ENCODE data around the gene SKI. TPM values are rescaled to one million over a fixed set of nuclear protein-coding genes. Genes with fewer than 3 reads are reported as not detected.

Gene SKI
- total RNA-seq, 1 experiment from 2014 or later = 38.2 TPM

DNA sequence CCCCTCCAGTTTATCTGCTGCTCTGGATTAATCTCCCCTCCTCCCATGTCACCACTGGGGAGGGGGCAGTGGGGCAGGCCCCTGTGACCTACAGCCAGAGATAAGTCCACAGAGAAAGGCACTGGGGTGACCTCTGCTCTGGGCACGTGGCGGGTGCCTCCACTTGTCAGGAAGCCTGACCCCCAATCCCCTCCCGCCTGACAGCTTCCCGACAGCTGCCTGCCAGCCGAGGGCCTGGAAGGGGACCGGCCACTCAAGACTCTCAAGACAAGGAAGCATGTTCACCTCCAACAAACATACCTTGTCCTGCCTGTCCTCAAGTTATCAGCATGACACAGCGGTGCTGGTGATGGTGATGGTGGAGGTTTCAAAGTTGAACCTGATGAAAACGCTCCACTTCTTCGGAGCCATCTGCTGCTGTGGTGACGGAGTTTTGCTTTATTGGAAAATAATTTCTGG lies 30.4 kb upstream of the SKI start:
- H3K4me3 Mint-ChIP-seq (ENCODE audit: unreplicated experiment) = no peak overlapping the region
- intact Hi-C loops (cut with micrococcal nuclease; ENCODE audit: unreplicated experiment) = no loop called here
- H3K27me3 ChIP-seq (replicated peaks; ENCODE audit: control insufficient read depth, insufficient read depth, low read length) = no peaks in the 10 kb centered on the region
- peaks cover 15% of the 10 kb centered on the region for H3K4me1 ChIP-seq
- no peaks in the 10 kb centered on the region for H3K9me3 Mint-ChIP-seq (ENCODE audit: unreplicated experiment)
- H3K9me3 ChIP-seq = no peaks in the 10 kb centered on the region
- H3K27ac Mint-ChIP-seq (ENCODE audit: unreplicated experiment) = no peak overlapping the region
- DNase-seq = no peak
- H3K4me1 Mint-ChIP-seq (ENCODE audit: low read depth, unreplicated experiment) = no peaks in the 10 kb centered on the region
- H3K4me3 ChIP-seq (ENCODE audit: low read depth, low read length) = no peak overlapping the region
- H3K27me3 Mint-ChIP-seq (ENCODE audit: insufficient read depth, unreplicated experiment) = no peaks in the 10 kb centered on the region
- POLR2A ChIA-PET = interaction anchor here (0.6 kb wide), 1 partner anchor 931 kb away, joined by 5 read pairs; no protein-coding TSS in a partner anchor
- BruUV-seq (replicated peaks) = no TSS peak
- CTCF ChIA-PET = no interaction called here
- H3K36me3 ChIP-seq (ENCODE audit: control insufficient read depth, insufficient read depth, low read length) = no peaks in the 10 kb centered on the region
- TF ChIP-seq, protein P1, sequence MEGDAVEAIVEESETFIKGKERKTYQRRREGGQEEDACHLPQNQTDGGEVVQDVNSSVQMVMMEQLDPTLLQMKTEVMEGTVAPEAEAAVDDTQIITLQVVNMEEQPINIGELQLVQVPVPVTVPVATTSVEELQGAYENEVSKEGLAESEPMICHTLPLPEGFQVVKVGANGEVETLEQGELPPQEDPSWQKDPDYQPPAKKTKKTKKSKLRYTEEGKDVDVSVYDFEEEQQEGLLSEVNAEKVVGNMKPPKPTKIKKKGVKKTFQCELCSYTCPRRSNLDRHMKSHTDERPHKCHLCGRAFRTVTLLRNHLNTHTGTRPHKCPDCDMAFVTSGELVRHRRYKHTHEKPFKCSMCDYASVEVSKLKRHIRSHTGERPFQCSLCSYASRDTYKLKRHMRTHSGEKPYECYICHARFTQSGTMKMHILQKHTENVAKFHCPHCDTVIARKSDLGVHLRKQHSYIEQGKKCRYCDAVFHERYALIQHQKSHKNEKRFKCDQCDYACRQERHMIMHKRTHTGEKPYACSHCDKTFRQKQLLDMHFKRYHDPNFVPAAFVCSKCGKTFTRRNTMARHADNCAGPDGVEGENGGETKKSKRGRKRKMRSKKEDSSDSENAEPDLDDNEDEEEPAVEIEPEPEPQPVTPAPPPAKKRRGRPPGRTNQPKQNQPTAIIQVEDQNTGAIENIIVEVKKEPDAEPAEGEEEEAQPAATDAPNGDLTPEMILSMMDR (IDR thresholded peaks at IDR 0.05; ENCODE audit: insufficient read depth in 1 of 2, low read depth in 1 of 2, low read length in 1 of 2, severe bottlenecking in 1 of 2, unreplicated experiment in 1 of 2) = no peak
- no peaks in the 10 kb centered on the region for H3K36me3 Mint-ChIP-seq (ENCODE audit: insufficient read depth, unreplicated experiment)

DNA sequence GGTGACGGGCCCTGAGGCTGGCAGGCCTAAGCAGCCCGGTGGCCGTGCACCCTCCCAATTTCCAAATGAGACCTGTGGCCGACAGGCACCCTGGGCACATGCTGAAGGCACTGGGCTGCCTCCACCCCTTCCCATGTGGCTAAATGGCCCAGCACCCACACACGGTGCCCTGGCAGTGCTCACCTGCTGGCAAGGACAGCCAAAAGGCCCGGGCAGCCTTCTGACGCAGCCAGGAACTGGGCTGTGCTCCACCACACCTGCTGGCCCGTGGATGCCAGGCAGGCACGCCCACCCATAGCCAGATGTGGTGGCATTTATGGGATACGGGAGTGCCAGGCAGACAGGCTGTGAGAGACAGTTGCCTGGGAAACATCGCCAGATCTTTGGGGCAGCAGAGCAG lies 29.5 kb upstream of the SKI start:
- H3K4me1 ChIP-seq = peaks cover 13% of the 10 kb centered on the region
- CTCF ChIA-PET = interaction anchor here (0.6 kb wide), 1 partner anchor 30 kb away, joined by 3 read pairs; no protein-coding TSS in a partner anchor
- intact Hi-C loops (cut with micrococcal nuclease; ENCODE audit: unreplicated experiment) = no loop called here
- Mint-ChIP-seq H3K36me3 (ENCODE audit: insufficient read depth, unreplicated experiment) (no peaks in the 10 kb centered on the region), H3K27me3 (ENCODE audit: insufficient read depth, unreplicated experiment) (no peaks in the 10 kb centered on the region), H3K27ac (ENCODE audit: unreplicated experiment) (no peak overlapping the region), H3K9me3 (ENCODE audit: unreplicated experiment) (no peaks in the 10 kb centered on the region), H3K4me1 (ENCODE audit: low read depth, unreplicated experiment) (no peaks in the 10 kb centered on the region), H3K4me3 (ENCODE audit: unreplicated experiment) (no peak overlapping the region)
- no peaks in the 10 kb centered on the region for H3K36me3 ChIP-seq (ENCODE audit: control insufficient read depth, insufficient read depth, low read length)
- H3K9me3 ChIP-seq = no peaks in the 10 kb centered on the region
- no peak for DNase-seq
- H3K27me3 ChIP-seq (replicated peaks; ENCODE audit: control insufficient read depth, insufficient read depth, low read length) = no peaks in the 10 kb centered on the region
- POLR2A ChIA-PET = no interaction called here
- TF ChIP-seq, protein P1 (IDR thresholded peaks at IDR 0.05; ENCODE audit: insufficient read depth in 1 of 2, low read depth in 1 of 2, low read length in 1 of 2, severe bottlenecking in 1 of 2, unreplicated experiment in 1 of 2) = no peak
- no TSS peak for BruUV-seq (replicated peaks)
- no peak overlapping the region for H3K4me3 ChIP-seq (ENCODE audit: low read depth, low read length)

DNA sequence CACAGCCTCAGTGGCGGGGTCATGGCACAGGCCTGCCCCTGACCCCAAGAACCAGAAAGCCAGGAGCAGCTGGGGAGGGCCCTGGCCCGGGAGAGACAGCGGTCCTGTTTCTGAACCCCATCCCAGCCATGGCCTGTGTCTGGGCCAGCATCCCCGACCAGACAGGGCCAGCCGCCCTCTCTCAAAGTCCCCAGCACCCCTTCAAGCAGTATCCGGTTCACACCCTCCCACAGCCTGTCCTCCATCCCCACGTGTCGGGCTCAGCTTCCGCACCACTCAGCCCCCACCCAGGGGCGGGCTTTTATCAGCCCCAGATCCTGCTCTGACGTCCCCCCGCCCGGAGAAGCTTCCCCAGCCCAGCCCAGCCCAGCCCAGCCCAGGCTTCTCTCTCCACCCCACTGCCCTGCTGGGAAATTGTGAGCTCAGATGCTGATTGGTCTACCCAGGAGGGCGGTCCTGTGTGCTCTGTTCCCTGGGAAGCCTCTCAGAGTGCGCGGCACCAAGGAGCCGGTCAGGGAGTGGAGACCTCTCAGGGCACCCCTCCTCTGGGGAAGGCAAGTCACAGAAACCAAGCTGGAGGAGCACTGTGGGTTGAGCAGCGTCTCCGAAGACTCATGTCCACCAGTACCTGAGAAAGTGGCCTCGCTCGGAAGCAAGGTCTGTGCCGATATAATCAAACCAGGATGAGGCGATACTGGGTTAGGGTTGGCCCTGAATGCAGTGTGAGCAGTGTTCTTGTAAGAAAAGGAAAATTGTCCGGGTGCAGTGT lies 28.9 kb upstream of the SKI start:
- no peaks in the 10 kb centered on the region for H3K4me1 Mint-ChIP-seq (ENCODE audit: low read depth, unreplicated experiment)

More for the DNA sequence above, 28.9 kb upstream of the SKI start:
- Histone ChIP-seq H3K27me3 (replicated peaks; ENCODE audit: control insufficient read depth, insufficient read depth, low read length) (no peaks in the 10 kb centered on the region), H3K9me3 (no peaks in the 10 kb centered on the region), H3K4me1 (peaks cover 11% of the 10 kb centered on the region), H3K36me3 (ENCODE audit: control insufficient read depth, insufficient read depth, low read length) (no peaks in the 10 kb centered on the region), H3K4me3 (ENCODE audit: low read depth, low read length) (no peak overlapping the region)
- no peak overlapping the region for H3K4me3 Mint-ChIP-seq (ENCODE audit: unreplicated experiment)
- CTCF ChIA-PET = interaction anchor here (0.6 to 0.7 kb wide), 3 partner anchors 30 to 884 kb away, joined by 3 to 7 read pairs (median 3); no protein-coding TSS in a partner anchor
- H3K27ac Mint-ChIP-seq (ENCODE audit: unreplicated experiment) = no peak overlapping the region
- DNase-seq = no peak
- H3K36me3 Mint-ChIP-seq (ENCODE audit: insufficient read depth, unreplicated experiment) = no peaks in the 10 kb centered on the region
- H3K9me3 Mint-ChIP-seq (ENCODE audit: unreplicated experiment) = no peaks in the 10 kb centered on the region
- BruUV-seq (replicated peaks) = no TSS peak
- POLR2A ChIA-PET = no interaction called here
- TF ChIP-seq, protein P1 (IDR thresholded peaks at IDR 0.05; ENCODE audit: insufficient read depth in 1 of 2, low read depth in 1 of 2, low read length in 1 of 2, severe bottlenecking in 1 of 2, unreplicated experiment in 1 of 2) = no peak
- intact Hi-C loops (cut with micrococcal nuclease; ENCODE audit: unreplicated experiment) = no loop called here
- H3K27me3 Mint-ChIP-seq (ENCODE audit: insufficient read depth, unreplicated experiment) = no peaks in the 10 kb centered on the region
